Neural progenitor cell (in vitro differentiated cells): ENCODE data around the gene TBL2. TPM values are rescaled to one million over a fixed set of nuclear protein-coding genes. Genes with fewer than 3 reads are reported as not detected.

Experiments used
- DNase-seq: peaks from one replicate; pipeline ENCODE4 v3.0.0-alpha.2; 2016; ENCODE audit warnings: low spot score
- H2AFZ ChIP-seq: fragments of 200-600 bp; sonication (generic); replicated peaks from 2 replicates; pipeline ENCODE4 v1.6.1; 2016; ENCODE audit warnings: antibody characterized with exemption
- H3F3A ChIP-seq: fragments of 200-600 bp; sonication (generic); 2 replicates; pipeline ENCODE4 v1.6.1; 2016; ENCODE audit warnings: antibody characterized with exemption, low read depth
- H3K27ac ChIP-seq: fragments of 200-600 bp; sonication (generic); 2 replicates; pipeline ENCODE4 v1.5.1; 2016; ENCODE audit warnings: mild to moderate bottlenecking
- H3K27me3 ChIP-seq: fragments of 200-600 bp; sonication (generic); 2 replicates; pipeline ENCODE4 v1.6.1; 2016; ENCODE audit warnings: mild to moderate bottlenecking, moderate library complexity
- H3K36me3 ChIP-seq: fragments of 200-600 bp; sonication (generic); 2 replicates; pipeline ENCODE4 v1.5.1; 2016
- H3K4me1 ChIP-seq: fragments of 200-600 bp; sonication (generic); 2 replicates; pipeline ENCODE4 v1.6.1; 2016; ENCODE audit warnings: mixed run types
- H3K4me2 ChIP-seq: fragments of 200-600 bp; sonication (generic); 2 replicates; pipeline ENCODE4 v1.6.1; 2016
- H3K4me3 ChIP-seq: fragments of 200-600 bp; sonication (generic); 2 replicates; pipeline ENCODE4 v1.5.1; 2016
- H3K79me2 ChIP-seq: fragments of 200-600 bp; sonication (generic); 2 replicates; pipeline ENCODE4 v1.6.1; 2016; ENCODE audit warnings: low read depth
- H3K9ac ChIP-seq: fragments of 200-600 bp; sonication (generic); 2 replicates; pipeline ENCODE4 v1.6.1; 2016
- H3K9me3 ChIP-seq: fragments of 200-600 bp; sonication (generic); 2 replicates; pipeline ENCODE4 v1.5.1; 2016; ENCODE audit warnings: low read depth
- H4K20me1 ChIP-seq: fragments of 200-600 bp; sonication (generic); 2 replicates; pipeline ENCODE4 v1.6.1; 2016; ENCODE audit warnings: low read depth
- H3K27ac Mint-ChIP-seq: 3 replicates; pipeline ENCODE4 v1.8.0; 2021; ENCODE audit warnings: mixed read lengths
- H3K27me3 Mint-ChIP-seq: 2 replicates; pipeline ENCODE4 v1.8.0; 2022; ENCODE audit warnings: low read depth, mild to moderate bottlenecking, inconsistent platforms, moderate library complexity, mixed read lengths; ENCODE audit not compliant: insufficient read depth
- H3K36me3 Mint-ChIP-seq: 3 replicates; pipeline ENCODE4 v1.8.0; 2021; ENCODE audit warnings: mixed read lengths
- H3K4me1 Mint-ChIP-seq: 3 replicates; pipeline ENCODE4 v1.8.0; 2021; ENCODE audit warnings: mixed read lengths
- H3K4me3 Mint-ChIP-seq: 3 replicates; pipeline ENCODE4 v1.8.0; 2021; ENCODE audit warnings: mild to moderate bottlenecking, moderate library complexity, mixed read lengths
- H3K9me3 Mint-ChIP-seq: 3 replicates; pipeline ENCODE4 v1.8.0; 2020; ENCODE audit warnings: mixed read lengths
- CTCF ChIP-seq: fragments of 200-600 bp; sonication (generic); IDR thresholded peaks from 2 replicates; pipeline ENCODE4 v1.5.1; 2017; ENCODE audit warnings: antibody characterized with exemption, mild to moderate bottlenecking
- EZH2 ChIP-seq: fragments of 200-600 bp; sonication (generic); IDR thresholded peaks from 2 replicates; pipeline ENCODE4 v1.6.1; 2017; ENCODE audit warnings: antibody characterized with exemption, mild to moderate bottlenecking, moderate library complexity
- EZH2phosphoT487 ChIP-seq: fragments of 200-600 bp; sonication (generic); IDR thresholded peaks from 2 replicates; pipeline ENCODE4 v1.6.1; 2017; ENCODE audit warnings: antibody characterized with exemption
- total RNA-seq: library from RNA; depleted of rRNA; stranded (reverse); fragments of >200 nt; gene quantifications from 2 replicates; pipeline ENCODE4 v1.2.3, GENCODE V29; 2015; ENCODE audit warnings: low replicate concordance

Gene TBL2
- total RNA-seq, 1 donor from 2014 or later: 29.0 TPM

GRCh38 chr7:73595358-73595757 is 17.0 kb upstream of the TBL2 start:
- DNase-seq: no peak
- H3K27me3 ChIP-seq: no peaks in the 10 kb centered on the region
- H3K4me3 ChIP-seq: no peak overlapping the region
- no peak overlapping the region for H3K27ac ChIP-seq
- H3K9ac ChIP-seq: no peak overlapping the region
- H3F3A ChIP-seq: peaks cover 4% of the 10 kb centered on the region
- no peaks in the 10 kb centered on the region for H3K36me3 ChIP-seq
- Mint-ChIP-seq H3K27me3 (peaks cover 14% of the 10 kb centered on the region), H3K4me1 (no peaks in the 10 kb centered on the region), H3K27ac (peak overlapping the region; percentile 76), H3K36me3 (no peaks in the 10 kb centered on the region), H3K4me3 (peak overlapping the region; percentile 69), H3K9me3 (no peaks in the 10 kb centered on the region)
- H3K9me3 ChIP-seq: no peaks in the 10 kb centered on the region
- H3K79me2 ChIP-seq: no peaks in the 10 kb centered on the region
- TF ChIP-seq EZH2phosphoT487: no peak
- no peak for TF ChIP-seq CTCF
- TF ChIP-seq EZH2: no peak
- H2AFZ ChIP-seq: no peak overlapping the region
- H3K4me1 ChIP-seq: peaks cover 11% of the 10 kb centered on the region
- no peaks in the 10 kb centered on the region for H4K20me1 ChIP-seq
- no peak overlapping the region for H3K4me2 ChIP-seq

- H3K9me3 Mint-ChIP-seq: no peaks in the 10 kb centered on the region
- peaks cover 11% of the 10 kb centered on the region for H3K4me1 ChIP-seq
- H4K20me1 ChIP-seq: no peaks in the 10 kb centered on the region
- H3K27me3 ChIP-seq: no peaks in the 10 kb centered on the region
- H3K36me3 Mint-ChIP-seq: no peaks in the 10 kb centered on the region
- peaks cover 12% of the 10 kb centered on the region for H3K27me3 Mint-ChIP-seq
- H3K27ac Mint-ChIP-seq: no peak overlapping the region
- H3K9me3 ChIP-seq: no peaks in the 10 kb centered on the region
- no peak overlapping the region for H3K4me3 Mint-ChIP-seq
- TF ChIP-seq EZH2phosphoT487 (no peak), EZH2 (no peak), CTCF (no peak)
- H3K4me2 ChIP-seq: no peak overlapping the region
- no peak for DNase-seq
- H3K27ac ChIP-seq: no peak overlapping the region
- no peaks in the 10 kb centered on the region for H3K4me1 Mint-ChIP-seq
- no peak overlapping the region for H3K4me3 ChIP-seq
- H2AFZ ChIP-seq: no peak overlapping the region
- no peak overlapping the region for H3K9ac ChIP-seq
- H3F3A ChIP-seq: peaks cover 15% of the 10 kb centered on the region
- H3K36me3 ChIP-seq: no peaks in the 10 kb centered on the region
- no peaks in the 10 kb centered on the region for H3K79me2 ChIP-seq
Measured at GRCh38 chr7:73593207-73594045, 15.0 kb upstream of the TBL2 start.

- DNase-seq: no peak
- H3K4me1 ChIP-seq: no peaks in the 10 kb centered on the region
- H3K79me2 ChIP-seq: no peaks in the 10 kb centered on the region
- H3K36me3 ChIP-seq: no peaks in the 10 kb centered on the region
- TF ChIP-seq EZH2phosphoT487 (no peak), CTCF (no peak), EZH2 (no peak)
- no peak overlapping the region for H3K4me3 Mint-ChIP-seq
- H3K27ac ChIP-seq: no peak overlapping the region
- H3F3A ChIP-seq: peaks cover 27% of the 10 kb centered on the region
- no peak overlapping the region for H3K4me3 ChIP-seq
- H3K4me1 Mint-ChIP-seq: peaks cover 9% of the 10 kb centered on the region
- peak overlapping the region; percentile 2 for H3K27ac Mint-ChIP-seq
- no peak overlapping the region for H3K9ac ChIP-seq
- peaks cover 41% of the 10 kb centered on the region for H3K27me3 ChIP-seq
- H3K4me2 ChIP-seq: no peak overlapping the region
- no peak overlapping the region for H2AFZ ChIP-seq
- no peaks in the 10 kb centered on the region for H4K20me1 ChIP-seq
- no peaks in the 10 kb centered on the region for H3K9me3 Mint-ChIP-seq
- H3K9me3 ChIP-seq: no peaks in the 10 kb centered on the region
- H3K27me3 Mint-ChIP-seq: peaks cover 2% of the 10 kb centered on the region
- H3K36me3 Mint-ChIP-seq: no peaks in the 10 kb centered on the region
Measured at GRCh38 chr7:73586911-73587310, 8.5 kb upstream of the TBL2 start.
